Neural cell (in vitro differentiated cells): ENCODE data around the gene TSEN2. TPM values are rescaled to one million over a fixed set of nuclear protein-coding genes. Genes with fewer than 3 reads are reported as not detected.

ENCODE experiments used
- H2AFZ ChIP-seq: fragments of 200-600, 300-800 bp; sonication (generic), shearing (Covaris generic); 2 replicates; pipeline ENCODE4 v1.6.0; 2014; ENCODE audit warnings: low read depth, mild to moderate bottlenecking, antibody characterized with exemption, low read length, moderate library complexity
- H3F3A ChIP-seq: fragments of 200-600 bp; shearing (Covaris generic); 2 replicates; pipeline ENCODE4 v1.6.1; 2016; ENCODE audit warnings: mild to moderate bottlenecking, moderate library complexity, mixed read lengths, antibody characterized with exemption, low read length; ENCODE audit not compliant: insufficient read depth, poor library complexity, severe bottlenecking
- H3K27ac ChIP-seq: fragments of 200-600, 300-800 bp; sonication (generic), shearing (Covaris generic); 2 replicates; pipeline ENCODE4 v1.5.1; 2014; ENCODE audit warnings: mild to moderate bottlenecking, low read length, moderate library complexity
- H3K27me3 ChIP-seq: fragments of 300-800, 200-600 bp; sonication (generic), shearing (Covaris generic); 2 replicates; pipeline ENCODE4 v1.6.0; 2014; ENCODE audit warnings: mild to moderate bottlenecking, low read depth, low read length, moderate library complexity; ENCODE audit not compliant: insufficient read depth
- H3K36me3 ChIP-seq: fragments of 300-800, 200-600 bp; sonication (generic), shearing (Covaris generic); 2 replicates; pipeline ENCODE4 v1.5.1; 2014; ENCODE audit warnings: mild to moderate bottlenecking, antibody characterized with exemption, low read length, moderate library complexity; ENCODE audit not compliant: insufficient read depth
- H3K4me2 ChIP-seq: fragments of 300-800, 200-600 bp; sonication (generic), shearing (Covaris generic); 2 replicates; pipeline ENCODE4 v1.6.0; 2014; ENCODE audit warnings: mild to moderate bottlenecking, low read length
- H3K4me3 ChIP-seq: fragments of 300-800, 200-600 bp; sonication (generic), shearing (Covaris generic); 2 replicates; pipeline ENCODE4 v1.5.1; 2014; ENCODE audit warnings: mild to moderate bottlenecking, low read length, moderate library complexity
- H3K79me2 ChIP-seq: fragments of 200-600 bp; shearing (Covaris generic); replicated peaks from 2 replicates; pipeline ENCODE4 v1.6.0; 2014; ENCODE audit warnings: mild to moderate bottlenecking, low read length, moderate library complexity; ENCODE audit not compliant: insufficient read depth
- H3K9ac ChIP-seq: fragments of 300-800, 200-600 bp; sonication (generic), shearing (Covaris generic); 2 replicates; pipeline ENCODE4 v1.6.1; 2016; ENCODE audit warnings: mild to moderate bottlenecking, low read length, mixed read lengths
- H3K9me2 ChIP-seq: fragments of 200-600 bp; shearing (Covaris generic); 2 replicates; pipeline ENCODE4 v1.6.1; 2016; ENCODE audit warnings: mild to moderate bottlenecking, low read length, mixed read lengths; ENCODE audit not compliant: insufficient read depth
- H3K9me3 ChIP-seq: fragments of 200-600, 300-800 bp; sonication (generic), shearing (Covaris generic); 2 replicates; pipeline ENCODE4 v1.6.1; 2016; ENCODE audit warnings: mild to moderate bottlenecking, mixed run types, low read length, moderate library complexity, mixed read lengths
- H4K20me1 ChIP-seq: fragments of 200-600 bp; shearing (Covaris generic); 2 replicates; pipeline ENCODE4 v1.6.1; 2016; ENCODE audit warnings: mild to moderate bottlenecking, mixed run types; ENCODE audit not compliant: insufficient read depth
- CTCF ChIP-seq: fragments of 450-650 bp; IDR thresholded peaks from 2 replicates; pipeline ENCODE4 v1.5.1; 2014; ENCODE audit warnings: antibody characterized with exemption, mild to moderate bottlenecking, moderate library complexity; ENCODE audit not compliant: poor library complexity, severe bottlenecking
- EP300 ChIP-seq: fragments of 450-650 bp; conservative IDR thresholded peaks from 2 replicates; pipeline ENCODE4 v1.6.1; 2014; ENCODE audit warnings: antibody characterized with exemption, mild to moderate bottlenecking, moderate library complexity; ENCODE audit not compliant: poor library complexity, severe bottlenecking
- EZH2 ChIP-seq: fragments of 200-600, 300-800 bp; shearing (Covaris generic), sonication (generic); IDR thresholded peaks from 2 replicates; pipeline ENCODE4 v1.6.1; 2014; ENCODE audit warnings: antibody characterized with exemption, low read length, borderline replicate concordance, mild to moderate bottlenecking; ENCODE audit not compliant: insufficient read depth, poor library complexity, severe bottlenecking
- MXI1 ChIP-seq: fragments of 450-650 bp; conservative IDR thresholded peaks from 2 replicates; pipeline ENCODE4 v1.6.1; 2014; ENCODE audit warnings: antibody characterized with exemption, mild to moderate bottlenecking; ENCODE audit not compliant: poor library complexity, severe bottlenecking
- POLR2AphosphoS5 ChIP-seq: IDR thresholded peaks from 2 replicates; pipeline ENCODE4 v1.6.1; 2012
- SMC3 ChIP-seq: fragments of 450-650 bp; conservative IDR thresholded peaks from 2 replicates; pipeline ENCODE4 v1.6.1; 2014; ENCODE audit warnings: antibody characterized with exemption, mild to moderate bottlenecking, moderate library complexity; ENCODE audit not compliant: poor library complexity
- TAF1 ChIP-seq: IDR thresholded peaks from 2 replicates; pipeline ENCODE4 v1.6.1; 2012; ENCODE audit warnings: low read depth
- polyA plus RNA-seq: library from polyadenylated mRNA; depleted of rRNA; stranded (reverse); fragments of >200 nt; gene quantifications from 2 replicates; pipeline ENCODE4 v1.2.3, GENCODE V29; 2014
- TF ChIP-seq, protein P1 (sequence below): IDR thresholded peaks from 2 replicates; pipeline ENCODE4 v1.6.1; 2012; ENCODE audit warnings: borderline replicate concordance

The TSEN2 gene
- polyA plus RNA-seq, 1 donor from 2014 or later, result 22.6 TPM

DNA sequence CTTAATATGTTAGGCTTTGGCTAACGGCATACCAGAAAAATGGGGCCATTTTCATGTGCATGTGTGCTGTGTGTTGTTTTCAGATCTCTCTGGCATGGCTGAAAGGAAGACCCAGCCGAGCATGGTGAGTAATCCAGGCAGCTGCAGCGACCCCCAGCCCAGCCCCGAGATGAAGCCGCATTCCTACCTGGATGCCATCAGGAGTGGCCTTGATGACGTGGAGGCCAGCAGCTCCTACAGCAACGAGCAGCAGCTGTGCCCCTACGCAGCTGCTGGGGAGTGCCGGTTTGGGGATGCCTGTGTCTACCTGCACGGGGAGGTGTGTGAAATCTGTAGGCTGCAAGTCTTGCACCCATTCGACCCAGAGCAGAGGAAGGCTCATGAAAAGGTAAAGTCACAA is 87.7 kb downstream of the TSEN2 start:
- no peaks in the 10 kb centered on the region for H4K20me1 ChIP-seq

DNA sequence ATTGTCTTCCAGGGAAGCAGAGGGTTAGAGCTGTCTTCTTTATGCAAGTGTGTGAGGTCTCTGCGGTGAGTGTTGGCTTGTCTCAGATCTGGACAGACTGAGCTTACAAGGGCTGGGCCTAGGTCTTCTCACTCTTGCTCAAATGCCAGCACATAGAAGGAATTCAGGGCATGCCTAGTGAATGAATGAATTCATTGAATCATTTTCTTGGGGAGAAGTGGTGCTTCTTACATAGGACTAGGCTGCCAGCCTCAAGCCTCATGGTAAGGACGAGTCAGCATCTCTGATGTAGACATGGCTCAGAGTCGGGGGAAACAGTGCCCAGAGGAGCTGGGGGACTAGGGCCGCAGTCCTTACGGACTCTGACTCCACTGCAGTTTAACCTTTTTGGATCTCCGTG is 89.9 kb downstream of the TSEN2 start:
- no peak overlapping the region for H3K27ac ChIP-seq
- no peaks in the 10 kb centered on the region for H3K9me3 ChIP-seq
- no peak for TF ChIP-seq EP300
- TF ChIP-seq CTCF, result no peak
- TF ChIP-seq, protein P1, sequence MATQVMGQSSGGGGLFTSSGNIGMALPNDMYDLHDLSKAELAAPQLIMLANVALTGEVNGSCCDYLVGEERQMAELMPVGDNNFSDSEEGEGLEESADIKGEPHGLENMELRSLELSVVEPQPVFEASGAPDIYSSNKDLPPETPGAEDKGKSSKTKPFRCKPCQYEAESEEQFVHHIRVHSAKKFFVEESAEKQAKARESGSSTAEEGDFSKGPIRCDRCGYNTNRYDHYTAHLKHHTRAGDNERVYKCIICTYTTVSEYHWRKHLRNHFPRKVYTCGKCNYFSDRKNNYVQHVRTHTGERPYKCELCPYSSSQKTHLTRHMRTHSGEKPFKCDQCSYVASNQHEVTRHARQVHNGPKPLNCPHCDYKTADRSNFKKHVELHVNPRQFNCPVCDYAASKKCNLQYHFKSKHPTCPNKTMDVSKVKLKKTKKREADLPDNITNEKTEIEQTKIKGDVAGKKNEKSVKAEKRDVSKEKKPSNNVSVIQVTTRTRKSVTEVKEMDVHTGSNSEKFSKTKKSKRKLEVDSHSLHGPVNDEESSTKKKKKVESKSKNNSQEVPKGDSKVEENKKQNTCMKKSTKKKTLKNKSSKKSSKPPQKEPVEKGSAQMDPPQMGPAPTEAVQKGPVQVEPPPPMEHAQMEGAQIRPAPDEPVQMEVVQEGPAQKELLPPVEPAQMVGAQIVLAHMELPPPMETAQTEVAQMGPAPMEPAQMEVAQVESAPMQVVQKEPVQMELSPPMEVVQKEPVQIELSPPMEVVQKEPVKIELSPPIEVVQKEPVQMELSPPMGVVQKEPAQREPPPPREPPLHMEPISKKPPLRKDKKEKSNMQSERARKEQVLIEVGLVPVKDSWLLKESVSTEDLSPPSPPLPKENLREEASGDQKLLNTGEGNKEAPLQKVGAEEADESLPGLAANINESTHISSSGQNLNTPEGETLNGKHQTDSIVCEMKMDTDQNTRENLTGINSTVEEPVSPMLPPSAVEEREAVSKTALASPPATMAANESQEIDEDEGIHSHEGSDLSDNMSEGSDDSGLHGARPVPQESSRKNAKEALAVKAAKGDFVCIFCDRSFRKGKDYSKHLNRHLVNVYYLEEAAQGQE, result no peak
- TF ChIP-seq TAF1, result no peak
- no peak for TF ChIP-seq POLR2AphosphoS5
- H3K27me3 ChIP-seq, result no peaks in the 10 kb centered on the region
- no peaks in the 10 kb centered on the region for H3F3A ChIP-seq
- no peak overlapping the region for H3K4me2 ChIP-seq
- H3K36me3 ChIP-seq, result peaks cover 11% of the 10 kb centered on the region
- no peaks in the 10 kb centered on the region for H4K20me1 ChIP-seq
- H3K9ac ChIP-seq, result no peak overlapping the region
- H3K79me2 ChIP-seq, result no peaks in the 10 kb centered on the region
- no peak overlapping the region for H2AFZ ChIP-seq
- H3K9me2 ChIP-seq, result no peaks in the 10 kb centered on the region
- no peak overlapping the region for H3K4me3 ChIP-seq

More for the DNA sequence above, 87.7 kb downstream of the TSEN2 start:
- H3K4me2 ChIP-seq, result no peak overlapping the region
- peaks cover 13% of the 10 kb centered on the region for H3K79me2 ChIP-seq
- no peaks in the 10 kb centered on the region for H3K27me3 ChIP-seq
- TF ChIP-seq MXI1, result no peak
- no peak overlapping the region for H2AFZ ChIP-seq
- H3K9ac ChIP-seq, result no peak overlapping the region
- H3F3A ChIP-seq, result no peaks in the 10 kb centered on the region
- no peaks in the 10 kb centered on the region for H3K9me3 ChIP-seq
- H3K9me2 ChIP-seq, result no peaks in the 10 kb centered on the region
- H3K4me3 ChIP-seq, result no peak overlapping the region
- peaks cover 11% of the 10 kb centered on the region for H3K36me3 ChIP-seq
- H3K27ac ChIP-seq, result no peak overlapping the region

DNA sequence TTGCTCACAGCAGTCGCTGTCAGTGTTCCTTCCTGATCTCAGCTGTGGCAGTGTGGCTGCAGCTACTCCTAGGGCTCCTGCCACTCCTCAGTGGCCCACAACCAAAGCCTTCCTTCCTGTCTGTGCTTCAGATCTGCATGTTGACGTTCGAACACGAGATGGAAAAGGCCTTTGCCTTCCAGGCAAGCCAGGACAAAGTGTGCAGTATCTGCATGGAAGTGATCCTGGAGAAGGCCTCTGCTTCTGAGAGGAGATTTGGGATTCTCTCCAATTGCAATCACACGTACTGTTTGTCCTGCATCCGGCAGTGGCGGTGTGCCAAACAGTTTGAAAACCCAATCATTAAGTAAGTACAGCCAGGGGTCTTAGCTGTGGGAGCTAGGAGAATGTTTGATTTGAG is 90.4 kb downstream of the TSEN2 start:
- H3K36me3 ChIP-seq, result peaks cover 11% of the 10 kb centered on the region
- no peaks in the 10 kb centered on the region for H4K20me1 ChIP-seq
- H3K27ac ChIP-seq, result no peak overlapping the region
- no peaks in the 10 kb centered on the region for H3K9me3 ChIP-seq
- no peak overlapping the region for H3K9ac ChIP-seq
- H3K79me2 ChIP-seq, result no peaks in the 10 kb centered on the region
- H3K4me2 ChIP-seq, result no peak overlapping the region
- H3K9me2 ChIP-seq, result no peaks in the 10 kb centered on the region
- no peaks in the 10 kb centered on the region for H3F3A ChIP-seq
- no peak for TF ChIP-seq CTCF
- TF ChIP-seq MXI1, result no peak
- TF ChIP-seq SMC3, result no peak
- no peak for TF ChIP-seq EZH2
- no peak overlapping the region for H2AFZ ChIP-seq
- no peaks in the 10 kb centered on the region for H3K27me3 ChIP-seq
- H3K4me3 ChIP-seq, result no peak overlapping the region
